Inflammatory macrophage treated with lipopolysaccharide for 4 hours (primary cell): ENCODE measurements around the gene FAM227A.
"Not testable (repeated sequence)": the region's sequence is repeated elsewhere in the genome, so short reads cannot be mapped to it uniquely, and the experiment has no call there.

ENCODE experiments used
- DNase-seq: peaks from one replicate; pipeline ENCODE4 v3.0.0-alpha.2; 2020

FAM227A gene

DNA sequence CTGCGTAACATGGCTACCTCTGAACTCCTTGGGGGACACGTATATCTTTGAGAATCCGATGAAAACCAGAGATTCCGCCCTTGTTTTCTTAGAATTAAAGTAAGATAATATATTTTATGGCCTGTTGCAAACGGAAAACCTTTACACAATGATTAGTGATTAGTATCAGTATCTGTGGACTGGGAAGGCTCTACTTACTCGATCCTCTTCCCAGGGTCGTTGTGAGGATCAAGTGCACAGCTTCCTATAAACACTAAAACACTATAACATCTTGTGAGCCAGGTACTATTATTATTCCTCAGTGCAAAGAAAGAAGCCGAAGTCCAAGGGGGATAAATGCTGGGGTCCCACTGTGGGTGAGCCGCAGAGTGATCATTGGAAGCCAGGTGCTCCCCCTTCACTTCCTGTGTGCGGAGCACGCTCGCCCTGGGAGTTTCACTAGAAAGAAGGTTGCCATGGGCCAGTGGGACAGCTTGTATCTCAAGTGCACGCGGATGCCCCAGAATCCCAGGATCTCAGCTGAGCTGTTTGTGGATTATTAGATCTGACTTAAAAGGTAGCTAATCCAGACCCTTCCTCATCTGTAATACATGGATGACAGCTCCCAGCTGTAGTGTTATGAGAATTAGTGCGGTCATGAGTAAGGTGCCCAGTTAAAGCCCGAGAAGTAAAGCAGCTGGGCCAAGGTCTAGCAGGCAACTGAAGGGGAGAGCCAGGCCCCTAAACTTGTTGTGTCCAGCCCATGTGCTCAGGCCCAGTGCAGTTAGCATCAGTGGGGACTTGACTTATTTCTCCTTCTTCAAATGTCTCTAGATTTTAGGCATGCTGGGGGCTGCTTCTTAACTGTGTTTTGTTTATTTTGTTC, 1.1 kb upstream of the FAM227A start:
- peak; percentile 11 for DNase-seq

DNA sequence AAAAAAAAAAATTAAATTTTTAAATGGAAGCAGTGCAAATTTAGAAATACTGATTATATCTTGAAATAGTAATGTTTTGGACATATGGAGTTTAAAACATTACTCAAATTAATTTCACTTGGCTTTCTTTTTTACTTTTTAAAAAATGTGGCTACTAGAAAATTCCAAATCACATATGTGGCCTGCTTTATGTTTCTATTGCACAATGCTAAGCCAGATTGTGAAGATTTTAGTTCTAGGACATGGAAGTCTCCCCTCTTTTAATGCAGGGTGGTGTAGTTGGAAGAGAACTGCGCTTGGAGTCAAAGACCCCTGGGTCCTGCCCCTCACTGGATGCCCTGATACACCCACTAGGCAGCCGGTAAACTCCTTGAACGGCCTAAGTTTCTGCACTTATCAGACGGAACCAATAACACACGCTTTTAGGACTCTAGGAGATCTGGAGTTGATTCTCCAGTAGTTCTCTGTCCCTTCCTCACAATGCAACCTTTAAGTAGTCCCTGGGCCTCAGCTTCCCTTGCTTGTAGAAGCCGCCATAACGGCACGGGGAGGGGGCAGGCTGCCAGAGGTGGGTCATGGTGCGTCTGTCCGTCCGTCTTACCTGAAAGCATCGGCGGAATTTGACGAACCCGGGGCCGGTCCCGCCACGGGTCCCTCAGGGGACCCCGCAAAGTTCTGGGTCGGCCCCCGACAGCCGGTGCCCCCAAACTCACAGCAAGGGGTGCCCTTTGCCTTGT, 505 bp downstream of the FAM227A start:
- DNase-seq, result no peak

DNA sequence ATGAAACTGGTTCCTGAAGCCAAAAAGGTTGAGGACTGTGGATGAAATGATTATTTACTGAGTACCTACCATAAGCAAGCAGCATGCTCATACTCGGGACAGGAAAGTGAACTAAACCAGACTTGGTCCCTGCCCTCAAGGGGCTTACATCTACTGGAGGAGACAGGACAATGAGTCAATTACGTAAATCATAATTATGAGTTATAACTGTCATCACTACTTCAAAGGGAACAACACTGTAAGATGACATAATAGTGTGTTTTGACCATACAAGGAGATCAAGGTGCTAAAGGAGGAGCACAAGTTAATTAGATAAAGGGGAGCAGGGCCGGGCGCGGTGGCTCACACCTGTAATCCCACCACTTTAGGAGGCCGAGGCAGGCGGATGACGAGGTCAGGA, 2.5 kb downstream of the FAM227A start:
- no peak for DNase-seq

DNA sequence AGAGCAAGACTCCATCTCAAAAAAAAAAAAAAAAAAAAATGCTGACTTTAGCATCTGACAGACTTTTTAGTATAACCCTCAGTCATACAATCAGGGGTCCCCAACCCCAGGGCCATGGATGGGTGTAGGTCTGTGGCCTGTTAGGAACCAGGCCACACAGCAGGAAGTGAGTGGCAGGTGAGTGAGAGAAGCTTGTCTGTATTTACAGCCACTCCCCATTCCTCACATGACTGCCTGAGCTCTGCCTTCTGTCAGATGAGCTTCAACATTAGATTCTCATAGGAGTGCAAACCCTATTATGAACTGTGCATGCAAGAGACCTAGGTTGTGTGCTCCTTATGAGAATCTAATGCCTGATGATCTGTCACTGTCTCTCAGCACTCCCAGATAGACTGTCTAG, 3.3 kb downstream of the FAM227A start:
- DNase-seq, result no peak

DNA sequence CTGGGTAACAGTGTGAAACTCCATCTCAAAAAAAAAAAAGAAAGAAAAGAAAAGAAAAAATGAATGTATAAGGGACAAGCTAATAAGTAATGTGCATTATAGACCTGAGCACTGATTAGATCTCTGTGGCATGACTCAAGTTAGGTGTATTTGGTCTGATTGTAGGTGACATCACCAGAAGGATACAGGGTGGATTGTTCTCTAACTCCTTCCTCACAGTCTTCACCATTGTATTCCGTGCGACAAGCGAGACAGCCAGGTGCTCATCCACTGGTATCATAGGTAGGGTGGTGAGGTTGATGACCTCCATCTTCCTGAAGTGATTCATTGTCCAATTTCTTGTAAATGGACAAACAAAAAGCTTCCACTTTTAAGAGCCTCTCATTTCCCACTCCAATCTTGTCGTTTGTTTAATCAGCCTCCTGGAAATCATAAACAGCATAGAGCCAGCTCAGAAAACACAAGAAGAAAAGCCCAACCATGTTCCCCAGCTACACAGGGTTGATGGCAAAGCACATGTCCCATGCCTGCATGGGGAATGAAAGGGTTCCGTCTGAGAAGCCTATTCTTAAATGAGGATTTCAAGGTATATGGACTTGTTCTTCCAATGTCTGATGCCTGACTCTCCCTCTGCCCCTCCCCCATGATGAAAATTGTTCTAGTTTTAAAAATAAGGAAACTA, 6.2 kb downstream of the FAM227A start:
- no peak for DNase-seq

DNA sequence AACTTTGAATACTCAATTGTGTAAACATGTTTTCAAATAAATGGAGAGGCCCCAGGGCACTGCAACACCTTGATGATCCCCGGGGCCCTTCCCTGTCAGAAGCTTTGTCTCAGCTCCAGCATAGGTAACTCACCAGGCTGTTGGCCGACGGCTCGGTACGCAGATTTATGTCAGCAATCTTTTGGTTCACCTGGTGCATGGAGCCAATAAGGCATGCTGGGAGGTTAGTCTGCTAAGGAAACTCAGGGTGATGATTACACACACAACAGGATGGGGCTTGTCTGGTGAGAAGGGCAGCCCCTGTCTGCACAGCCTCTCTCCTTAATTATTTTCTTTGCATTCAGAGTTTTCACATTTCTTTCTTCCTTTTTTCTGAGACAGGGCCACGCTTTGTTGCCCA, 10.8 kb downstream of the FAM227A start:
- DNase-seq, result no peak

DNA sequence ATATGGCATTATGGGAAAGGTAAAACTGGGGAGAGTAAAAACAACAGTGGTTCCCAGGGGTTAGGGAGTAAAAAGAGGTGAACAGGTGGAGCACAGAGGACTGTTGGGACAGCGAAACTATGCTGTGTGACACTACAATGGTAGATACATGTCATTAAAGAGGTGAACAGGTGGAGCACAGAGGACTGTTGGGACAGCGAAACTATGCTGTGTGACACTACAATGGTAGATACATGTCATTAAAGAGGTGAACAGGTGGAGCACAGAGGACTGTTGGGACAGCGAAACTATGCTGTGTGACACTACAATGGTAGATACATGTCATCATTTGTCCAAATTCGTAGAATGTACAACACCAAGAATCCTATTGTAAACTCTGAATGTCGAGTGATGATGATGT, 11.9 kb downstream of the FAM227A start:
- not testable (repeated sequence) for DNase-seq

DNA sequence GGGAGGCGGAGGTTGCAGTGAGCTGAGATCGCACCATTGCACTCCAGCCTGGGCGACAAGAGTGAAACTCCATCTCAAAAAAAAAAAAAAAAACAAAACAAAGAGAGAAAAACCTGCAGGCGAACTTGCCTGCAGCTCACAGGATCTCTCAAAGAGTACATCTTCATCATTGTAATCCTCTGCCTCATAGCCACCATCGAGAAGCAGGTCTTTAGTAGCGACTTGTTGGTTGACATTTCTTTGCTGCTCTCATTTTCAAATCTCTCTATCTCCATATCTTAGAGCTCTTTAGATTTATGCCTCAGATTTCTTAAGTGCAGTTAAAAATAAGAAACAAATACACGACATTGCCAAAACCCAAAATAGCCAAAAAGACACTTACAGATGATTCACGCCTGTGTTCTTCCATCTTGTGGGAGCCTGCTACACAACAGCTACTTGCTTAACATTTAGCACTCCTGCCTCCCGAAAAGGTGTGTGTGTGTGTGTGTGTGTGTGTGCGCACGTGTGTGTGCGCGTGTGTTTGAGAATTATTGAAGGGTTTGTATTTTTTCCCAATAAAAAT, 14.6 kb downstream of the FAM227A start:
- DNase-seq, result no peak

DNA sequence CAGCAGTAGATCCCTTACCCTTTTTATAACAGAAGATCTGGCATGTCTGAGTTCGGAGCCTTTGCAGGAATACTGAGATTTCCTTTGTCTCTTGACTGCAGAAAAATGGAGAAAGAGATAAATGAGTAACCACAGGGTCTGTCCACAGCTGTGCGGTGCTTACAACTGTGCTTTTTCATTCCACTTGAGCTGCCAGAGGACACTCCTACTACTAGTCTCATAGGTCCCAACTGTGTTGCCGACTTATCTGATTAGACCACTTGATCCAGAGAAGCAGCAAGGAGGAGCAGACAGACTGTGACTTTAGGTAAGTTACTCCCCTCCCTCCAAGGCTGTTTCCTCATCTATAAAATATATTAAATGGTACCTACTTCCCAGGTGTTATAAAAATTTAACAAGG, 17.5 kb downstream of the FAM227A start:
- DNase-seq, result no peak

DNA sequence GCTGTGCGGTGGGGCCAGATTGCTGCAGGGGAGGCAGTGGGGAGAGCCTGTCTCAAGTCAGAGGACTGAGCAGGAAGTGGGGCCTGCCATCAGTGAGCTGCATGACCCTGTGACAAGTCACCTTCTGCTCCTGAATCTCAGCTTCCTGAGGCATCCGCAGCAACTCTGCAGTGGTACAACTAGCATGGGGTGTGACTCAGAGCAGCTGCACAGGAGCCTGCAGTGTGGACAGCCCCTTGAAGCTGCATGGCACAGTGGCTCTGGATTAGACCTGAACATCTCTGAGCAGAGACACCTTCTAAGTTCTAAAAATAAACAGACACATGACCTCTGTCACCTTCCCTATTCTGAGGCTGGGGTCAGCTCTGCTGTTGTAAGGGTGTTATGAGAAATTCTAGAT, 18.0 kb downstream of the FAM227A start:
- no peak for DNase-seq

DNA sequence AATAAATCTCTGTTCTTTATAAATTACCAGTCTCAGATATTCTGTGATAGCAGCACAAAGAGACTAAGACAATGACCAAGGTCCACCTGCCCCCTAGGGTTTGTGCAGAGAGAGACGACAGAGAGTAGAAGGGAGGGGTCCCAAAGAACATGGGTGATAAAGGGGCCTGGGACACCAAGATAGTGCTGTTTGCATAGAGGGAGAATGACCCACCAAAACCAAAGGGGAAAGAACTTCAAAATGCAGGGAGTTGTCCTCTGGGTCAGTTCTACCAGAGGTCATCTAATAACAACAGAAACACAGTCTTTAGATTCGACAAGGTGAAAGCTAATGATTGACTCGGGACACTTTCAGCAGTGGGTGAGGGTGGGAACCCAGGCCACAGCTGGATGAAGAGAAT, 23.7 kb downstream of the FAM227A start:
- DNase-seq, result no peak

DNA sequence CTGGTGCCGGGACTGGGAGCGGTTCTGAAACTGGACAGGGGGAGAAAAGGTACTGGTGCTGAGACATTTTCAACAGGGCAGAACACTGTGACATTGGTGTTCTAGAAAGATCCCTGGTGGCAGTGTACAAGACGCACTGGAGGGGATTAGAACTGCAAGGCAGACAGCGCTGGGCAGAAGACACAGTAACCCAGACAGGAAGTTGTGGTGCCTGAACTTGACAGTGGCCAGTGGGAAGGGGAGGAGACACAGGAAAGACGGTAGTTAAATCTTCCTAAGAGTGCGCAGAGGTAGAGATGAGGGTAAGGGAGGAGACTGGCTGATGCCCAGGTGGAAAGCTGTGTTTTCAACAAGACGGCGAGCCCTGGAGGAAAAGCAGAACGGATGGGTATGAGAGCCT, 24.5 kb downstream of the FAM227A start:
- peak; percentile 8 for DNase-seq

DNA sequence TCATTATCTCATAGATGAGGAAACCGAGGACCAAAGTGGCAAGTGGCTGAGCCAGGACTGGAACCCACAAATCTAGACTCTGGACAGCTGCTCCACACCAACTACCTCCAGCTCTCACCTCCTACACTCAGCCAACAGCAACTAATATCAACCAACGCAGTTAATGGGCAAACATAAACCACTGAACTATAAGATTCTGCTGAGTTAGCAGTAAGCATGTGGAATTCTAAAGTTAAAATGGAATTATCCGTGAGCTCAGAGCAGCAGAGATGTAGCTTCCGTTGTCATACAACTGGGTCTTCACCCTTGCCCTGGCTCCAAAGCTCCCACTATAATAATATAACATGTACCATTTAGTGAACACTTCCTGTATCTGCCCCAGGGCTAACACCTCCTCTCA, 27.1 kb downstream of the FAM227A start:
- DNase-seq, result no peak

DNA sequence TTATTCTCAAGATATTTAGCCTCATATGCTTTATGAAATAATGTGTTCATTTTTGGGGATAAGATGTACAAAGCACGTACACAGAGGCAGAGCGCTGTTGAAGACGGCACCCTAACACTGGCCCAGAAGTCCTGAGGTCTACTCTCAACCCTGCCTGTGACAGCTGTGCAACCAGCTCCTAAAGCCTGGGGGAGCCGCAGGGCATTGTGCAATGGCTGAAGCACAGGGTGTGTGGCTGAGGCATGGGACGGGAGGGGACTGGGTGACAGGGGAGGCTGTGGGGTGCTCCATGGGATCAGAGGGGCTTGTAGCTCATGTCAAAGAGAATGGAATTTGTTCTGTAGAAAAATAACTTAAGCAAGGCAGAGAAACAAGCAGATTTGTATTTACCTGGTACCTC, 27.7 kb downstream of the FAM227A start:
- DNase-seq, result no peak

DNA sequence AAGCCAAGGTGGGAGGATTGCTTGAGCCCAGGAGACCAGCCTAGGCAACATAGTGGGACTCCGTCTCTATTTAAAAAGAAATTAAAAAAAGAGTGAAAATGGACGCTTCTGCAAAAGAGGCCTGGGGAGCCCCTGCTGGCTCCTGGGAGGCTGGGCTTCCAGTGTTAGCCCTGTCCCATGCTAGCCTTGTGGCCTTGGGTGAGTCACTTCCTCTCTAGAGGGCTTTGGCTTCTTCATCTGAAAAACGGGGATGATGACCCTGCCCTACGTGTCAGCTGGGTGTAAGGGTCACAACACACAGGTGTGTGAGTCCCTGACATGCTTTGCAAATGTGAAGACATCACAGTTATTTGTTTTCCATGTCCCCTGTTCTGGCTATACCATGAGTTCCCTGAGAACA, 32.8 kb downstream of the FAM227A start:
- peak; percentile 31 for DNase-seq

DNA sequence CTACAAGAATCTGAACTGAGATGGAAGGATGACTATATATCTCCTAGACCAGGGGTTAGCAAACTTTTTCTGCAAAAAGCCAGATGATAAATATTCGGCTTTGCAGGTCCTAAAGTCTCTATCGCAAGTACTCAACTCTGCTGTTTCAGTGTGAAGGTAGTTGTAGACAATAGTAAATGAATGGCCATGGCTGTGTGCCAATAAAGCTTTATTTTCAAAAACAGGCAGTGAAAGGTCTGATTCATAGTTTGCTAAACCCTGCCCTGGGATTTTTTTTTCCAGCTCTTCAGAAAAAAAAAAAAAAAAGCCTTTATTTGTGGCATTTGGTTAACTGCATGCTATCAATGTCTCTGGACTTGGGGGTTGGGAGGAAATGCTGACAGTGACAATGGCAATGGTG, 37.5 kb downstream of the FAM227A start:
- no peak for DNase-seq

DNA sequence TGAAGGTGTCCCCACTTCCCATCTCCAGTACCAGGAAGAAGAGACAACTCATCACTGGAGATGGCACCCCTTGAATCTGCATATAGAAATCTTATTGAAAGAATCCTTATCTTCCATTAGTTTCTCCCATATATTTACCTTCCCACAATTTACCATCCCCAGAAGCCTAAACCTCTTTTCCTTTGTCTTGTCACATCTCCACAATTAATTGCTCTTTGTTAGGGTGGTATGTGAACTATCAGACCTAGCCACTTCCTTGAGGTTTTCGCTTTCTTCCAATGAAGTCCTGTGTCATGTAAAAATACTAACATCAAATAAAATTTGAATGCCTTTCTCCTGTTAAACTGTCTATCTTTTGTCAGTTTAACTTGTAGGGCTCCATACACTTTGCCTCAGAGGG, 37.9 kb downstream of the FAM227A start:
- no peak for DNase-seq

DNA sequence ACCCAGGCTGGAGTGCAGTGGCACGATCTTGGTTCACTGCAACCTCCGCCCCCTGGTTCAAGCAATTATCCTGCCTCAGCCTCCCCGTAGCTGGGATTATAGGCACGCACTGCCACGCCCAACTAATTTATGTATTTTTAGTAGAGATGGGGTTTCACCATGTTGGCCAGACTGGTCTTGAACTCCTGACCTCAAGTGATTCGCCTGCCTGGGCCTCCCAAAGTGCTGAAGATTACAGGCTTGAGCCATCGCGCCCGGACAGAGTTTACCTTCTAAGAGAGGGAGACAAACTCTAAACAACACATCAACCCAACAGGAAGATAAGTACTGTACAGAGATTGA, 41.2 kb downstream of the FAM227A start:
- not testable (repeated sequence) for DNase-seq

DNA sequence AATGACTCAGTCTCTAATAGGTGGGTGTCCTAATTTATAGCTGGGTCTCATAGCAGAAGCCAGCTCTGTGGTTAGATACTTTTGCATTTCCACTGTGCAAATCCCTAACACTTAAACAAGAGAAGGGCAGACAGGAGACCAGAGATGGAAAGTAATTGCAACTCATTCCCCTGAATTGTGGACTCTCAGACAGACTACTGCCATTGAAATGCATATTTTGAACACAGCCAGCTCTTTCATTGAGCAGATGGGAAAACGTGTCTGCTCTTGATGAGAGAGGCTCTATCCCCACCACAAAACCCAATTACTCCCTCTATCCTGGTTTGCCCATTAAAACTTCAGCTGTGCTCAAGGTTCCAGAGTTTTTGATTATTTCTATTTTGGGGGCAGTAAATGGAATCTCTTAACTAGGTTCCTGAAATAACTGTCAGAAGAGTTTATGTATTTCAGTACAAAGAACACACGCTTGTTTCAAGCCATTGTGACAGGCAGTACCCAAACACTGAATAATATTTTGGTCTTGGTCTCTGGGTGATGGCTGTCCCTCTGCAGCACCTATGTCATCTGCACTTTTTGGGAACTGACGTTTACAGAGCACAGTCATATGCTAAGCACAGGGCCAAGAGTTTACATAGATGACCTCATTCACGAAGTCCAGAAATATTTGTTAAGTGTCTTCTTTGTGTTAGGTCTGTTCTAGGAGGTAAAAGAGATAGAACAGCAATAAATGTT, 41.7 kb downstream of the FAM227A start:
- no peak for DNase-seq

DNA sequence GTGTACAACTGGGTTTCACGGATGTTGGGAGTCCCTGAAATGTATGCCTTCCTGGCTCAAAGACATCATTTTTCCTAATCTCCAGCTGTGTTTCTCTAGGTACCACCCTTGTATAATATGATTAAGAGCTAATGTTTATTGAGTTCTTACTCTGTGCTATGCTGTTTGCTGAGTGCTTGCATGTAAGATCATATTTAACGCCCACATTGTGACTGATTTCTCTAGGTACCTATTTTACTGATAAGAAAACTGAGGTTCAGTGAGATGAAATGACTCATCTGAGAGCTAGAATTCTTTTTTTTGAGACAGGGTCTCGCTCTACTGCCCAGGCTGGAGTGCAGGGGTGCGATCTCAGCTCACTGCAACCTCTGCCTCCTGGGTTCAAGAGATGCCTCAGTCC, 42.6 kb downstream of the FAM227A start:
- no peak for DNase-seq

DNA sequence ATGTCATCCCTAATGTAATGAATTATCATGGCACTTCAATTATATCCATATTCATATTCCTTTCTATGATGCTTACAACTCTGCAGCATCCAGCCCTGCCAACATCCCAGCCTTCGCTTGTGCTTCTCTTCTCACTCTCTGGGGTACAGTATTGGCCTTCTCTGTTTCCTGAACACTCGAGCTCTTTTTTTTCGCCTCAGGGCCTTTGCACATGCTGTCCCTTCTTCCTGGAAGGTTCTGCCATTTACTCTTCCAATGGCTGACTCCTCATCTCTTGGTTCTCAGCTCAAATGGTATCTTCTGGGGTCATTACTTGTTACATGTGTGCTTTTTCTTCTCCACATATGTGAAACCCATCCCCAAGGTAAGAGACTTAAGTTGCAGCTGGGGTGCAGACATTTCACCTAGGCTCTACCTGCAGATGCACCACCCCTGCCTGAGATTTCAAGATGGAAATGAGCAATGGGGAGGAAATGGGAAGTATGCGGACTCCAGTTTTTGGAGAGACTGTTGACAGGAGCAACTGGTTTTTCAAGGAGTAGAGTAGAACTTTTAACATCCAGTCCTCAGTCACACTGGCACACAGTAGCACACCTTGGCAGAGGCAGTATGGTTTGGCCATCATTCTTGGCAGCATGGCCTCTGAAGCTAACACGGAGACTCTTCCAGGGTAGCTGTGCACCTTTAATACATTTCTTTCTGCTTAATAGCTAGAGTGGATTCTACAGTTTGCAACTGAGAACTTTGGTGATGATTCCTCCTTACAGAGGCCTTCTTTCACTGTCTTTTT, 43.8 kb downstream of the FAM227A start:
- DNase-seq, result no peak

DNA sequence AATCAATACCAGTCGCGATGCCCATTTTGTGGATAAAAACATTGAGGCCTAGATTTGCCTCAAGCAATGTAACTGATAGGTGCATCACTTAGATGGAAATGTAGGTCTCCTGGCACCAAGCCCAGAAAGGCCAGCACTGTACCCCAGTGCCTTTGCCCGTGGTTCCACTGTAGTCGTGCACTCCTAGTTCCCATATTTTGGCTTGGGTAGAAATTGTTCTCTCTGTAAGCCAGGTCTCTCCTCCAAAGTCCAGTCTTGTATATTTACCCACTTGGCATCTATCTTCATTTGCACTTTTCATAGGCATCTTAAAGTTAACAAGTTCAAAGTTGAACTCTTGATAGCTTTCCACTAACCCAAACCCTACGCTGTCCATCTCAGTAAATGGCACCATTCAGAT, 44.6 kb downstream of the FAM227A start:
- no peak for DNase-seq
